Esophagus squamous epithelium (tissue), 5 donors: ENCODE results near the gene PJA1. TPM values are rescaled to one million over a fixed set of nuclear protein-coding genes. Genes with fewer than 3 reads are reported as not detected.

ENCODE experiments used
- DNase-seq: peaks from one replicate; lab custom pipeline; 2025; lab: John Stamatoyannopoulos, UW
- H3K27ac ChIP-seq, 4 donors: fragments of 200-600 bp; sonication (generic); one replicate each; pipeline ENCODE4 v1.5.1; 2016 to 2019; ENCODE audit warnings: mild to moderate bottlenecking in 1 of 4
- H3K27me3 ChIP-seq, 4 donors: fragments of 200-600 bp; sonication (generic); 1 replicate in 3 of 4; 2 replicates in 1 of 4; pipeline versions ENCODE4 v1.5.1 to v1.6.0; 2017 to 2021; ENCODE audit warnings: antibody characterized with exemption in 1 of 4
- H3K36me3 ChIP-seq, 3 donors: fragments of 200-600 bp; sonication (generic); one replicate each; pipeline ENCODE4 v1.5.1; 2016 to 2019
- H3K4me1 ChIP-seq, 3 donors: fragments of 200-600 bp; sonication (generic); one replicate each; pipeline ENCODE4 v1.5.1; 2017 to 2019
- H3K4me3 ChIP-seq, 4 donors: fragments of 200-600 bp; sonication (generic); 1 replicate in 3 of 4; 2 replicates in 1 of 4; pipeline ENCODE4 v1.5.1; 2016 to 2019; ENCODE audit warnings: mild to moderate bottlenecking in 2 of 4, moderate library complexity in 1 of 4
- H3K9me3 ChIP-seq, 3 donors: fragments of 200-600 bp; sonication (generic); one replicate each; pipeline ENCODE4 v1.5.1; 2016 to 2019
- POLR2A ChIP-seq, 4 donors: fragments of 450-650 bp; IDR thresholded peaks; one replicate each; pipeline ENCODE4 v1.6.1; 2017; ENCODE audit warnings: antibody characterized with exemption in 4 of 4, mild to moderate bottlenecking in 4 of 4, moderate library complexity in 3 of 4
- WGBS, 2 donors: methylation state at CpG; one replicate each; pipeline ENCODE4 v1.1.5; 2018; 5-methylcytosine and 5-hydroxymethylcytosine counted together
- intact Hi-C: fragments of 100-400 bp; cut with DNase I; formaldehyde crosslinking; loops from one replicate; pipeline ENCODE4 v1.15.0; 2022
- total RNA-seq, 4 donors: library from RNA; depleted of rRNA; stranded (reverse); fragments of >200 nt; gene quantifications; one replicate each; pipeline ENCODE4 v1.1.0, GENCODE V29; 2016
- TF ChIP-seq, protein P1 (sequence below), 6 experiments: fragments of 450-650 bp in 4 of 6; fragments of 200-600 bp in 2 of 6; sonication (generic) in 2 of 6; IDR thresholded peaks; one replicate each; pipeline ENCODE4 v1.5.1; 2016 to 2019; ENCODE audit warnings: antibody characterized with exemption in 6 of 6, mild to moderate bottlenecking in 4 of 6, moderate library complexity in 4 of 6
- donor health status: DM: yes; HTN: yes; CAD: no.

Gene PJA1
- total RNA-seq, 4 donors from 2014 or later: 7.5 to 24.2 (median 15.8) TPM

DNA sequence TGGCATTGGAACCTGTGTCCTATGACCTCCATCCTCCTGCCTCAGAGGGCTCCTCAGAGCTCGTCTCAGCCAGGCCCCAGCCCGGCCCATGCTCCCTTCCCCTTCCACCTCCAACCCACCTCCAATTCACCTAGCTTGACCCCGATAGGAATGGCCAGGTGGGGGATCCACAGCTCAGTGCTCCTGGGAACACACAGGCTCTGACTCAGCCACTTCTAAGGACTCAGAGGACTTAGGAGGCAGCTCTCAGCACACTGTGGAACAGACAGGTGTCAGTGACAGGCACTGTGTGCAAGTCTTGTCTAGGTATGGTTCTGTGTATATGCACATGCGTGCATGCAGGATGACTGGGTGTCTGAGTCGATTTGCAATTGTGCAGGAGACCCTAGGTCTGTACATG lies 44.8 kb downstream of the PJA1 start:
- H3K27me3 ChIP-seq: no peaks in the 10 kb centered on the region
- no peak for DNase-seq
- intact Hi-C loops: no loop called here
- no peak for TF ChIP-seq POLR2A (IDR thresholded peaks at IDR 0.05)
- TF ChIP-seq, protein P1, sequence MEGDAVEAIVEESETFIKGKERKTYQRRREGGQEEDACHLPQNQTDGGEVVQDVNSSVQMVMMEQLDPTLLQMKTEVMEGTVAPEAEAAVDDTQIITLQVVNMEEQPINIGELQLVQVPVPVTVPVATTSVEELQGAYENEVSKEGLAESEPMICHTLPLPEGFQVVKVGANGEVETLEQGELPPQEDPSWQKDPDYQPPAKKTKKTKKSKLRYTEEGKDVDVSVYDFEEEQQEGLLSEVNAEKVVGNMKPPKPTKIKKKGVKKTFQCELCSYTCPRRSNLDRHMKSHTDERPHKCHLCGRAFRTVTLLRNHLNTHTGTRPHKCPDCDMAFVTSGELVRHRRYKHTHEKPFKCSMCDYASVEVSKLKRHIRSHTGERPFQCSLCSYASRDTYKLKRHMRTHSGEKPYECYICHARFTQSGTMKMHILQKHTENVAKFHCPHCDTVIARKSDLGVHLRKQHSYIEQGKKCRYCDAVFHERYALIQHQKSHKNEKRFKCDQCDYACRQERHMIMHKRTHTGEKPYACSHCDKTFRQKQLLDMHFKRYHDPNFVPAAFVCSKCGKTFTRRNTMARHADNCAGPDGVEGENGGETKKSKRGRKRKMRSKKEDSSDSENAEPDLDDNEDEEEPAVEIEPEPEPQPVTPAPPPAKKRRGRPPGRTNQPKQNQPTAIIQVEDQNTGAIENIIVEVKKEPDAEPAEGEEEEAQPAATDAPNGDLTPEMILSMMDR (IDR thresholded peaks at IDR 0.05): no peak
- H3K36me3 ChIP-seq: no peaks in the 10 kb centered on the region
- peaks cover 0 to 41% (median 0%) of the 10 kb centered on the region in 3 donors for H3K4me1 ChIP-seq
- H3K9me3 ChIP-seq: no peaks in the 10 kb centered on the region
- no peak overlapping the region for H3K27ac ChIP-seq
- 60 to 79% methylated on average over 4 of the region's 5 CpGs for WGBS, 2 donors
- no peak overlapping the region for H3K4me3 ChIP-seq

DNA sequence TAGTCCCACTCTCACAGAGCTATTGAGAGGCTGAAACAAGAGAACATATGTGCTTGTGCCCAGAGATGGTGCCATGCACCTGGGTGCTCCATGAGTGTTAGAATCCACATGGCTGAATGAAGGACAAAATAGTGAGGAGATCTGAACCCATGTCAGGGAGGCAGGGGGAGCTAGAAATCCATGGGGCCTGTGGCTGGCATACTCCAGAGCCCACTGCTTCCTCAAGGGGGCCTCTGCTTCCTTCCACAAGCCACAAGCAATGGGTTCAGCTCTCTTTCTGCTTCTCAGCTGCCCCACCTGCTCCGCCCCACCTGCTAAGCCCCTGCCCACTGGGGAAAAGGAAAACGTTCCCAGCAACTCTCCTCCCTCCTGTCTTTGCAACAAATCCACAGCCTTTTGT lies 46.1 kb downstream of the PJA1 start:
- WGBS, 2 donors: 60 to 80% methylated on average over 1 to 2 of the region's 2 CpGs
- no peaks in the 10 kb centered on the region for H3K36me3 ChIP-seq
- no peak for TF ChIP-seq POLR2A (IDR thresholded peaks at IDR 0.05)
- TF ChIP-seq, protein P1 (IDR thresholded peaks at IDR 0.05): no peak
- intact Hi-C loops: no loop called here
- peaks cover 0 to 50% (median 3%) of the 10 kb centered on the region in 3 donors for H3K4me1 ChIP-seq
- no peak for DNase-seq
- H3K27ac ChIP-seq: no peak overlapping the region
- H3K27me3 ChIP-seq: no peaks in the 10 kb centered on the region
- no peak overlapping the region for H3K4me3 ChIP-seq
- no peaks in the 10 kb centered on the region for H3K9me3 ChIP-seq

DNA sequence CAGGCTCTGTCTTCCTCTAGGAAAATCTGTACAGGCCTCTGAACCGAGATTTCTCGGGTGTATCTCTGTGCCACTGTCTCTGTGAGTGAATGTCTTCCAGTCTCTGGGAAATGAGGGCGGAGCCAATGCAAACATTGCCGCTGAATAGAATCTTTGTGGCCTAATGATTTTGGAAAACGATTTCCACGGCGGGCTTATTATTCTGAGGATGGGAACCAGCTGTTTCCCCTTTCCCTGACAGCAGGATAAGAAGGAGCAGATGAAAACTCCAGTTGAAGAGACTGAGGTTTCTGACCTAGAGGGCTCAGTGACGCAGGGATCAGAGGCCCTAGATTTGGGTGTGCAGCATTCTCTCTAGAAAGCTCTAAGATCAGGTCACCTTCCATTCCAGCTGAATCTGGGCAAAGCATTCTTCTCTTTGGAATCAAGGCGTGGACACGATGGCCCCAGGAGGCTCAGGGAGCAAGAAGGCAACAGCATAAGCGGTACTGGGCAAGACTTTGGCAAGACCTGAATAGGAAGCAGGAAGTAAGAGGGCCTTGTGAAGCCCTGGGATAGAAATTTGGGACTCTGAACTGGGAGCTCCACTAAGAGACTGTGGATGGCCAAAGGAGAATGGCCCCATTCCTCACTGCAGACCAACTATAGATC lies 47.3 kb downstream of the PJA1 start:
- Histone ChIP-seq H3K9me3 (no peaks in the 10 kb centered on the region), H3K27me3 (no peaks in the 10 kb centered on the region), H3K36me3 (no peaks in the 10 kb centered on the region), H3K4me3 (no peak overlapping the region), H3K4me1 (peaks cover 0 to 46% (median 3%) of the 10 kb centered on the region in 3 donors), H3K27ac (no peak overlapping the region)
- DNase-seq: no peak
- intact Hi-C loops: no loop called here
- WGBS, 2 donors: 72% methylated on average over 5 of the region's 11 CpGs; no CpG with 5 or more reads in 1 of the 2 donors
- TF ChIP-seq POLR2A (IDR thresholded peaks at IDR 0.05): no peak
- TF ChIP-seq, protein P1 (IDR thresholded peaks at IDR 0.05): no peak

DNA sequence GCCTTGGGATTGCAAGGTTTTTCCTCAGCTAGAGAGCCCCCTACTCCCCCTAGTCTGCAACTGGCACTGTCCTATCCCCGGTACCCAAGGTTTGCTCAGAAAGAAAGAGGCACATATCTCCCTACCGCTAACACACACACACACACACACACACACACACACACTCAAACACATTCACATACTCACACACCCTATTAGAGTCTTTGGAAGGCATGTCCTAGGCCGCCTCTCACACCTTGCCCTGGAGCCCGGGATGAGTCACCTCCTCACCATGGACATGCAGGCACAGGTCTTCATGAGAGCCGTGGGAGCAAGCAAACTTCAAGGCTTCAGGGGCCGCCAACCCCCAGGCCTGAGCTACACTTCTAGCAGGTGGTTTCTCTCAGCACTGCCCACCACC lies 49.2 kb downstream of the PJA1 start:
- intact Hi-C loops: no loop called here
- Histone ChIP-seq H3K27ac (peak overlapping the region in 3 of 4 donors; percentile 50 to 64 (median 59)), H3K4me3 (no peak overlapping the region), H3K27me3 (no peaks in the 10 kb centered on the region), H3K36me3 (no peaks in the 10 kb centered on the region), H3K9me3 (no peaks in the 10 kb centered on the region), H3K4me1 (peaks cover 0 to 40% (median 3%) of the 10 kb centered on the region in 3 donors)
- 59 to 67% methylated on average over 1 to 5 of the region's 6 CpGs for WGBS, 2 donors
- TF ChIP-seq POLR2A (IDR thresholded peaks at IDR 0.05): no peak
- TF ChIP-seq, protein P1 (IDR thresholded peaks at IDR 0.05): no peak
- DNase-seq: no peak

DNA sequence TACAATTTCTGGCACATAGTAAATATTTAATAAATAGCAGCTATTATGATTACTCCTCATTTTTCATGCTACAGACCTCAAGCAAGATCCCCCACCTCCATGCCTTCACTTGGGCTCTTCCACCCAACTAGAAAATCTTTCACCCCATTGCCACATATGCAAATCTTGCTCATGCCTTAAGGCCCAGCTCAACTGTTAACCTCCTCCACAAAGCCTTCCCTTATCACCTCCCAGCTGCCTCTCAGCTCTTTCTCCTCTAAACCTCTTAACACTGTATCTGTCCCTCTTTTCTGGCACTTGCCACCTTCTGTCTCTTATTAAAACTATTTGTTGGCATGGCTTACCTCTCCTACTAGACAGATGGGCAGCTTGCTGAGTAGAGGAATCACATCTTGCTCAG lies 51.5 kb downstream of the PJA1 start:
- Histone ChIP-seq H3K27ac (peak overlapping the region in 2 of 4 donors; percentile 2 to 21), H3K9me3 (no peaks in the 10 kb centered on the region), H3K27me3 (no peaks in the 10 kb centered on the region), H3K36me3 (no peaks in the 10 kb centered on the region), H3K4me1 (peaks cover 0 to 49% (median 3%) of the 10 kb centered on the region in 3 donors), H3K4me3 (no peak overlapping the region)
- intact Hi-C loops: no loop called here
- no peak for TF ChIP-seq POLR2A (IDR thresholded peaks at IDR 0.05)
- TF ChIP-seq, protein P1 (IDR thresholded peaks at IDR 0.05): no peak
- DNase-seq: no peak
